ENCODE results near the gene SPEF2.

DNA sequence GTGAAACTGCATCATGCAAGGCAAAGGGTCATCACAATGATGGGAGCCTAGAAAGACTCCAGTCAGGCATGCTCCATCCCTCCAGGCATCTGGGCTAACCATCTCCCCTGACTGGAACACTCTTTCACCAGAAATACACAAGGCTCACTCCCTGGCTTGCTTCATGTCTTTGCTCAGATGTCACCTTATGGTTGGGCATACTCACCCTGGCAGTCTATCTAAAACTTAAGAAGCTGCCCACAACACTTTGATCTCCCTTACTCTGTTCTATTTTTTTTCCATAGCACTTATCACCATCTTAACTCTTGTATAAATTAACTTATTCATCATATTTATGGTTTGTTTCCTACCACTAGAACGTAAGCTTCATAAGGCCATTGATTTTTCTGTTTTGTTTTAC lies 90.0 kb downstream of the SPEF2 start:
- TF ChIP-seq, protein P1, sequence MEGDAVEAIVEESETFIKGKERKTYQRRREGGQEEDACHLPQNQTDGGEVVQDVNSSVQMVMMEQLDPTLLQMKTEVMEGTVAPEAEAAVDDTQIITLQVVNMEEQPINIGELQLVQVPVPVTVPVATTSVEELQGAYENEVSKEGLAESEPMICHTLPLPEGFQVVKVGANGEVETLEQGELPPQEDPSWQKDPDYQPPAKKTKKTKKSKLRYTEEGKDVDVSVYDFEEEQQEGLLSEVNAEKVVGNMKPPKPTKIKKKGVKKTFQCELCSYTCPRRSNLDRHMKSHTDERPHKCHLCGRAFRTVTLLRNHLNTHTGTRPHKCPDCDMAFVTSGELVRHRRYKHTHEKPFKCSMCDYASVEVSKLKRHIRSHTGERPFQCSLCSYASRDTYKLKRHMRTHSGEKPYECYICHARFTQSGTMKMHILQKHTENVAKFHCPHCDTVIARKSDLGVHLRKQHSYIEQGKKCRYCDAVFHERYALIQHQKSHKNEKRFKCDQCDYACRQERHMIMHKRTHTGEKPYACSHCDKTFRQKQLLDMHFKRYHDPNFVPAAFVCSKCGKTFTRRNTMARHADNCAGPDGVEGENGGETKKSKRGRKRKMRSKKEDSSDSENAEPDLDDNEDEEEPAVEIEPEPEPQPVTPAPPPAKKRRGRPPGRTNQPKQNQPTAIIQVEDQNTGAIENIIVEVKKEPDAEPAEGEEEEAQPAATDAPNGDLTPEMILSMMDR (IDR thresholded peaks at IDR 0.05), result no peak
- TF ChIP-seq PRRX2 (CRISPR knock-in tag; IDR thresholded peaks at IDR 0.05) (no peak), ZNF396 (CRISPR knock-in tag; IDR thresholded peaks at IDR 0.05; ENCODE audit: borderline replicate concordance) (no peak), CREM (CRISPR knock-in tag; IDR thresholded peaks at IDR 0.05) (no peak), ZBTB21 (CRISPR knock-in tag; IDR thresholded peaks at IDR 0.05; ENCODE audit: borderline replicate concordance) (no peak), TP53 (CRISPR knock-in tag; IDR thresholded peaks at IDR 0.05) (no peak), ZNF416 (CRISPR knock-in tag; IDR thresholded peaks at IDR 0.05) (no peak), JUN (CRISPR knock-in tag; IDR thresholded peaks at IDR 0.05) (no peak), CREB1 (CRISPR knock-in tag; IDR thresholded peaks at IDR 0.05) (no peak), ETV6 (CRISPR knock-in tag; IDR thresholded peaks at IDR 0.05) (no peak)
- TF ChIP-seq, protein P2, sequence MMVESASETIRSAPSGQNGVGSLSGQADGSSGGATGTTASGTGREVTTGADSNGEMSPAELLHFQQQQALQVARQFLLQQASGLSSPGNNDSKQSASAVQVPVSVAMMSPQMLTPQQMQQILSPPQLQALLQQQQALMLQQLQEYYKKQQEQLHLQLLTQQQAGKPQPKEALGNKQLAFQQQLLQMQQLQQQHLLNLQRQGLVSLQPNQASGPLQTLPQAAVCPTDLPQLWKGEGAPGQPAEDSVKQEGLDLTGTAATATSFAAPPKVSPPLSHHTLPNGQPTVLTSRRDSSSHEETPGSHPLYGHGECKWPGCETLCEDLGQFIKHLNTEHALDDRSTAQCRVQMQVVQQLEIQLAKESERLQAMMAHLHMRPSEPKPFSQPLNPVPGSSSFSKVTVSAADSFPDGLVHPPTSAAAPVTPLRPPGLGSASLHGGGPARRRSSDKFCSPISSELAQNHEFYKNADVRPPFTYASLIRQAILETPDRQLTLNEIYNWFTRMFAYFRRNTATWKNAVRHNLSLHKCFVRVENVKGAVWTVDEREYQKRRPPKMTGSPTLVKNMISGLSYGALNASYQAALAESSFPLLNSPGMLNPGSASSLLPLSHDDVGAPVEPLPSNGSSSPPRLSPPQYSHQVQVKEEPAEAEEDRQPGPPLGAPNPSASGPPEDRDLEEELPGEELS (CRISPR knock-in tag; IDR thresholded peaks at IDR 0.05), result no peak
- TF ChIP-seq, protein P3, sequence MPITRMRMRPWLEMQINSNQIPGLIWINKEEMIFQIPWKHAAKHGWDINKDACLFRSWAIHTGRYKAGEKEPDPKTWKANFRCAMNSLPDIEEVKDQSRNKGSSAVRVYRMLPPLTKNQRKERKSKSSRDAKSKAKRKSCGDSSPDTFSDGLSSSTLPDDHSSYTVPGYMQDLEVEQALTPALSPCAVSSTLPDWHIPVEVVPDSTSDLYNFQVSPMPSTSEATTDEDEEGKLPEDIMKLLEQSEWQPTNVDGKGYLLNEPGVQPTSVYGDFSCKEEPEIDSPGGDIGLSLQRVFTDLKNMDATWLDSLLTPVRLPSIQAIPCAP (CRISPR knock-in tag; IDR thresholded peaks at IDR 0.05), result no peak
- TF ChIP-seq, protein P4, sequence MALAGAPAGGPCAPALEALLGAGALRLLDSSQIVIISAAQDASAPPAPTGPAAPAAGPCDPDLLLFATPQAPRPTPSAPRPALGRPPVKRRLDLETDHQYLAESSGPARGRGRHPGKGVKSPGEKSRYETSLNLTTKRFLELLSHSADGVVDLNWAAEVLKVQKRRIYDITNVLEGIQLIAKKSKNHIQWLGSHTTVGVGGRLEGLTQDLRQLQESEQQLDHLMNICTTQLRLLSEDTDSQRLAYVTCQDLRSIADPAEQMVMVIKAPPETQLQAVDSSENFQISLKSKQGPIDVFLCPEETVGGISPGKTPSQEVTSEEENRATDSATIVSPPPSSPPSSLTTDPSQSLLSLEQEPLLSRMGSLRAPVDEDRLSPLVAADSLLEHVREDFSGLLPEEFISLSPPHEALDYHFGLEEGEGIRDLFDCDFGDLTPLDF (CRISPR knock-in tag; IDR thresholded peaks at IDR 0.05), result no peak
